Fibroblast of villous mesenchyme (primary cell): ENCODE measurements around the gene ACOXL. TPM values are rescaled to one million over a fixed set of nuclear protein-coding genes. Genes with fewer than 3 reads are reported as not detected.

ENCODE experiments used
- DNase-seq: peaks from one replicate; pipeline ENCODE4 v3.0.0-alpha.2; 2010; ENCODE audit warnings: low read depth
- H3K4me3 ChIP-seq: 2 replicates; pipeline ENCODE4 v1.5.1; 2011; ENCODE audit warnings: low read depth, mild to moderate bottlenecking, low read length
- total RNA-seq: library from RNA; depleted of rRNA; stranded (reverse); fragments of >200 nt; gene quantifications from 2 replicates; pipeline ENCODE4 v1.2.3, GENCODE V29; 2012
- TF ChIP-seq, protein P1 (sequence below): IDR thresholded peaks from 2 replicates; pipeline ENCODE4 v1.5.1; 2012; ENCODE audit warnings: low read depth, mild to moderate bottlenecking, low read length; ENCODE audit not compliant: insufficient read depth

Gene ACOXL
- total RNA-seq, 1 donor, result not detected

- H3K4me3 ChIP-seq, result no peak overlapping the region
- no peak for DNase-seq
- TF ChIP-seq, protein P1, sequence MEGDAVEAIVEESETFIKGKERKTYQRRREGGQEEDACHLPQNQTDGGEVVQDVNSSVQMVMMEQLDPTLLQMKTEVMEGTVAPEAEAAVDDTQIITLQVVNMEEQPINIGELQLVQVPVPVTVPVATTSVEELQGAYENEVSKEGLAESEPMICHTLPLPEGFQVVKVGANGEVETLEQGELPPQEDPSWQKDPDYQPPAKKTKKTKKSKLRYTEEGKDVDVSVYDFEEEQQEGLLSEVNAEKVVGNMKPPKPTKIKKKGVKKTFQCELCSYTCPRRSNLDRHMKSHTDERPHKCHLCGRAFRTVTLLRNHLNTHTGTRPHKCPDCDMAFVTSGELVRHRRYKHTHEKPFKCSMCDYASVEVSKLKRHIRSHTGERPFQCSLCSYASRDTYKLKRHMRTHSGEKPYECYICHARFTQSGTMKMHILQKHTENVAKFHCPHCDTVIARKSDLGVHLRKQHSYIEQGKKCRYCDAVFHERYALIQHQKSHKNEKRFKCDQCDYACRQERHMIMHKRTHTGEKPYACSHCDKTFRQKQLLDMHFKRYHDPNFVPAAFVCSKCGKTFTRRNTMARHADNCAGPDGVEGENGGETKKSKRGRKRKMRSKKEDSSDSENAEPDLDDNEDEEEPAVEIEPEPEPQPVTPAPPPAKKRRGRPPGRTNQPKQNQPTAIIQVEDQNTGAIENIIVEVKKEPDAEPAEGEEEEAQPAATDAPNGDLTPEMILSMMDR, result no peak
These were observed 39.4 kb downstream of the ACOXL start for GRCh38 chr2:110771547-110772382.

DNA sequence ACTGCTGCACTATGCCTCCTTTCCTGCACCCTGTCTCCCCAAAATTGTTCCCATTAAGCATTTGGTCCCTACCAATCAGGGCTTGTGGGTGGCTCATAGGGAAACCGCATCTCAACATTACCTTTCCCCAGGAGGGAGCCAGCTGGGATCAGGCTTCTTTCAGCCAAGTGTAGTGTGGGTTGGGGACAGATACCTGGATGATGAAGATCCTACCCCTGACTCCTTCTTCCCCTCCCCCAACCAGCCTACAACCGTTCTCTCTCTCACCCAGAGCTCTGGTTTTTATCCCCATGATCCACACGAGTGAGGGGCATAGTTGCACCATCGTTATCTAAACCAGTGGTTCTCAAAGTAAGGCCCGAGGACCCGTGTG lies 40.0 kb downstream of the ACOXL start:
- DNase-seq, result no peak
- H3K4me3 ChIP-seq, result no peak overlapping the region
- TF ChIP-seq, protein P1, result no peak

DNA sequence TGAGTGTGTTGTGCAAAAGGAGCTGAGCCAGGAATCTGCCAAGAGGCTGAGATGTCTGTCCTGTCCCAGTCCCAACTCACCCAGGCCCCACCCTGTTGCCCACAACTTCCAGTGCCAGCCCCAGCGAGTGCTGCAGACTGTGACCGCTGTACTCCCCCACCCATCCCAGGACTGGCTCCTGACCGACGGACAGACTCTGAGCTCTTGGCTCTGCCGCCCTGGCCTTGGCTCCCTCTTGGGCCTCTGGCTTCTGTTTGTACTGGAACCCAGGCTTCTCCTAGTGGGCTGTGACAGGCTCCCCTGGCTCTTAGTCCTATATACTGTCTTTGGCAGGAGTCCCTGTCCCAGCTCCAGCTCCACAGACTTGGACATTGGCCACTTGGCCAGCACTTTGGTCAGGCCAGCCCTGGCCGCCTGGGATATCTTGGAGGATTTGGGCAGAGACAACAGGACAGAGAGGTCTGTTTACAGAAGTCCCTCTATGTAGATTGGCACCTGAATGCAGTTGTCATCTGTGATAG lies 41.1 kb downstream of the ACOXL start:
- H3K4me3 ChIP-seq, result no peak overlapping the region

GRCh38 chr2:110774701-110775100 lies 42.3 kb downstream of the ACOXL start:
- no peak for DNase-seq
- H3K4me3 ChIP-seq, result no peak overlapping the region
- TF ChIP-seq, protein P1, result no peak

More for the DNA sequence above, 41.1 kb downstream of the ACOXL start:
- TF ChIP-seq, protein P1, result no peak
- DNase-seq, result no peak

DNA sequence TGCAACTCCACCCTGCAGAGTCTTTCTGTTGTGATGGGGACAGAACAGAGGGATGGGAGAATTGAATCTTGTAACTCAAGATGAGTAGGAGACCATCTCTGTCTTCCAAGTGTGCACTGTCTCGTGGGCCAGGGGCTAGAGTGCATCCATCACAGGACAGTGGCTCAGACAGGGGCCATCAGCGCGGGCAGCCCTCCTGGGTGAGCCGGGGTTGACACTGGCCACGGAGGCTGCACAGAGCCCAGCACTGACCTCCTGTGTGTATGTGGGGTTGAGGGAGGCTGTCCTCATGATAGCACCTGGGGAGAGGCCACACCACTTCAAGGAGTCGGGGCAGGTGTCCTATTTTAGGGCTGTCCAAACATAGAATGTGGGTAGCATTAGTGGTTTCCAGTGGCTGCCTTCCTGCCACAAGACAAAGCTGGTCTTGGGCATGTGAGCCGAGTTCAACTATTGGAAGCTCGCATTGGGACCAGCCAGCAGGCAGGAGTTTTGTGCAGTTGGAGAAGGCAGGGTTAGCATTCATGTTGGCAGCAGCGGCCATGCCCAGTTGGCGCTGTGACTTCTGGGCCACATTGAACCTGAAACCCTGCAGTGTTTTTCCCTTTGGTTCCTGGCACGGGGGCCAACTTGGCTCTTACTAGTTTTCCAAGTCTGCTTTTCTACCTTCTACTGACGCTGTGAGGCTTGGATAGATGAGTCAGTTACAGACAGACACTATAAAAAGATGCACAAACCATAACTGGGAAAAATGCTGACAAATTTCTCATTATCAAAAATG lies 45.3 kb downstream of the ACOXL start:
- TF ChIP-seq, protein P1, result no peak
- DNase-seq, result no peak
- no peak overlapping the region for H3K4me3 ChIP-seq

GRCh38 chr2:110780461-110780860 lies 48.1 kb downstream of the ACOXL start:
- no peak for DNase-seq

More at GRCh38 chr2:110780461-110780860, 48.1 kb downstream of the ACOXL start:
- H3K4me3 ChIP-seq, result no peak overlapping the region
- TF ChIP-seq, protein P1, result no peak
